NT2/D1 (cell line): ENCODE results near the gene UBE3C.

Experiments
- SUZ12 ChIP-seq: IDR thresholded peaks from 2 replicates; pipeline ENCODE4 v1.6.1; 2011; ENCODE audit not compliant: insufficient read length, insufficient read depth; ENCODE audit errors: extremely low read depth
- ZNF274 ChIP-seq: IDR thresholded peaks from 2 replicates; pipeline ENCODE4 v1.6.1; 2011; ENCODE audit warnings: mild to moderate bottlenecking, low read depth, low read length

GRCh38 chr7:157222687-157223086, 84.0 kb downstream of the UBE3C start:
- no peak for TF ChIP-seq ZNF274
- TF ChIP-seq SUZ12 = no peak
